Measurements from ENCODE around the gene DOK5. TPM values are rescaled to one million over a fixed set of nuclear protein-coding genes. Genes with fewer than 3 reads are reported as not detected.

Gene DOK5
- total and polyA plus RNA-seq, 9 of the 15 experiments (the other 6 are each of a cell fraction or from before 2014, with no cell fraction given) = not detected

GRCh38 chr20:54678253-54678652 lies 202.9 kb downstream of the DOK5 start:
- POLR2A ChIA-PET = no interaction called here

More at GRCh38 chr20:54678253-54678652, 202.9 kb downstream of the DOK5 start:
- no peaks in the 10 kb centered on the region for H3K9me1 ChIP-seq (ENCODE audit: control insufficient read depth, insufficient read depth, low read length)
- H3K27me3 ChIP-seq (ENCODE audit: control insufficient read depth in 2 of 2, insufficient read depth in 2 of 2, low read length in 2 of 2) = no peaks in the 10 kb centered on the region
- H3K9me3 ChIP-seq (replicated peaks; ENCODE audit: control insufficient read depth, insufficient read depth, low read depth, low read length) = no peaks in the 10 kb centered on the region
- H2AFZ ChIP-seq (ENCODE audit: low read depth, low read length) = no peak overlapping the region
- no peak for ATAC-seq
- no peaks in the 10 kb centered on the region for H4K20me1 ChIP-seq (replicated peaks; ENCODE audit: control insufficient read depth, insufficient read depth, low read length)
- no peak overlapping the region for H3K9ac ChIP-seq (ENCODE audit: insufficient read depth in 1 of 2, low read depth in 2 of 2, low read length in 2 of 2)
- H3K4me2 ChIP-seq (ENCODE audit: insufficient read depth, low read length) = no peak overlapping the region
- no peaks in the 10 kb centered on the region for H3K36me3 ChIP-seq (ENCODE audit: control insufficient read depth, insufficient read depth, low read length)
- H3K79me2 ChIP-seq (ENCODE audit: control insufficient read depth, insufficient read depth, low read length) = no peaks in the 10 kb centered on the region
- no peak for FAIRE-seq
- in situ Hi-C loops (cut with MboI) = no loop called here
- H3K27ac ChIP-seq (ENCODE audit: extremely low read depth, low read depth, low read length) = no peak overlapping the region
- H3K4me1 ChIP-seq (replicated peaks in 1 of 2; ENCODE audit: control insufficient read depth in 2 of 2, insufficient read depth in 2 of 2, low read length in 2 of 2) = no peaks in the 10 kb centered on the region
- intact Hi-C loops (cut with micrococcal nuclease) = no loop called here
- no peak overlapping the region for H3K4me3 ChIP-seq
- WGBS (ENCODE audit: insufficient coverage, low coverage, missing lambda C conversion rate) = 6% methylated on average over 1 of the region's 1 CpG
- DNase-seq (ENCODE audit: extremely low read depth in 1 of 4, low spot score in 3 of 4) = no peak
- CTCF ChIA-PET (ENCODE audit: low intra/inter-chr PET ratio) = no interaction called here
- BruUV-seq (replicated peaks) = no TSS peak
- TF ChIP-seq ATF7 (IDR thresholded peaks at IDR 0.05) (no peak), ZNF589 (CRISPR knock-in tag; IDR thresholded peaks at IDR 0.05; ENCODE audit: low read depth) (no peak), MBD2 (IDR thresholded peaks at IDR 0.05; ENCODE audit: borderline replicate concordance, low read depth) (no peak)
- TF ChIP-seq, protein P1, sequence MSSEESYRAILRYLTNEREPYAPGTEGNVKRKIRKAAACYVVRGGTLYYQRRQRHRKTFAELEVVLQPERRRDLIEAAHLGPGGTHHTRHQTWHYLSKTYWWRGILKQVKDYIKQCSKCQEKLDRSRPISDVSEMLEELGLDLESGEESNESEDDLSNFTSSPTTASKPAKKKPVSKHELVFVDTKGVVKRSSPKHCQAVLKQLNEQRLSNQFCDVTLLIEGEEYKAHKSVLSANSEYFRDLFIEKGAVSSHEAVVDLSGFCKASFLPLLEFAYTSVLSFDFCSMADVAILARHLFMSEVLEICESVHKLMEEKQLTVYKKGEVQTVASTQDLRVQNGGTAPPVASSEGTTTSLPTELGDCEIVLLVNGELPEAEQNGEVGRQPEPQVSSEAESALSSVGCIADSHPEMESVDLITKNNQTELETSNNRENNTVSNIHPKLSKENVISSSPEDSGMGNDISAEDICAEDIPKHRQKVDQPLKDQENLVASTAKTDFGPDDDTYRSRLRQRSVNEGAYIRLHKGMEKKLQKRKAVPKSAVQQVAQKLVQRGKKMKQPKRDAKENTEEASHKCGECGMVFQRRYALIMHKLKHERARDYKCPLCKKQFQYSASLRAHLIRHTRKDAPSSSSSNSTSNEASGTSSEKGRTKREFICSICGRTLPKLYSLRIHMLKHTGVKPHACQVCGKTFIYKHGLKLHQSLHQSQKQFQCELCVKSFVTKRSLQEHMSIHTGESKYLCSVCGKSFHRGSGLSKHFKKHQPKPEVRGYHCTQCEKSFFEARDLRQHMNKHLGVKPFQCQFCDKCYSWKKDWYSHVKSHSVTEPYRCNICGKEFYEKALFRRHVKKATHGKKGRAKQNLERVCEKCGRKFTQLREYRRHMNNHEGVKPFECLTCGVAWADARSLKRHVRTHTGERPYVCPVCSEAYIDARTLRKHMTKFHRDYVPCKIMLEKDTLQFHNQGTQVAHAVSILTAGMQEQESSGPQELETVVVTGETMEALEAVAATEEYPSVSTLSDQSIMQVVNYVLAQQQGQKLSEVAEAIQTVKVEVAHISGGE (CRISPR knock-in tag; IDR thresholded peaks at IDR 0.05) = peak in 1 of 3 experiments; percentile 88; a peak in 2 of 6 replicates

All from K562 (cell line).